GM06990 (cell line): ENCODE results near the gene NUMBL.

Experiments
- DNase-seq: peaks from one replicate; pipeline ENCODE4 v3.0.0-alpha.2; 2011; ENCODE audit not compliant: insufficient read length; ENCODE audit errors: extremely low read depth
- H3K27me3 ChIP-seq: replicated peaks from 2 replicates; pipeline ENCODE4 v1.6.0; 2011; ENCODE audit warnings: low read length; ENCODE audit not compliant: control insufficient read depth, insufficient read depth
- H3K36me3 ChIP-seq: 2 replicates; pipeline ENCODE4 v1.5.1; 2011; ENCODE audit warnings: low read length; ENCODE audit not compliant: control insufficient read depth, insufficient read depth
- H3K4me3 ChIP-seq: replicated peaks from 2 replicates; pipeline ENCODE4 v1.5.1; 2011; ENCODE audit warnings: low read depth, mild to moderate bottlenecking, control low read depth, low read length
- CTCF ChIP-seq: IDR thresholded peaks from 2 replicates; pipeline ENCODE4 v1.5.1; 2011; ENCODE audit warnings: low read length, control low read depth, mild to moderate bottlenecking, inconsistent platforms; ENCODE audit not compliant: insufficient read depth, poor library complexity, severe bottlenecking

Gene NUMBL

DNA sequence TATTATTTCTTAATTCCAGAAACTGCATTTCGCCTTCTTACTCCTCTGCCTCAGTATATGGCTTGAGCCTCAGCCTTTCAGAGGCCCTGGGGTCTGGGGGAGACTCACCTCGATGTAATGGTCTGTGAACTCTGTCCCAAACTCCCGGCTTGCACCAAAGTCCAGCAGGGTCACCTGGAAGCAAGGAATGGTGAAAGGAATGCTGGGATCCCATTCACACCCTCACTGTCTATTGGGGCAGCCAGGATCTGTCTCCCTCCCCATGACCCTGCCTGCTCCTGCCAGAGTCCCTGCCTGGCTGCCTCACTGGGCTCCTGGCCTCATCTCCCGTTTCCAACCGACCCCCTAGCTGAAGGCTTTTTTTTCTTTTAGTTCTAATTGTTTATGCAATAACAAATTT, 5.4 kb upstream of the NUMBL start:
- no peak overlapping the region for H3K4me3 ChIP-seq
- TF ChIP-seq CTCF = no peak
- no peaks in the 10 kb centered on the region for H3K27me3 ChIP-seq
- no peak for DNase-seq
- H3K36me3 ChIP-seq = peaks cover 5% of the 10 kb centered on the region

DNA sequence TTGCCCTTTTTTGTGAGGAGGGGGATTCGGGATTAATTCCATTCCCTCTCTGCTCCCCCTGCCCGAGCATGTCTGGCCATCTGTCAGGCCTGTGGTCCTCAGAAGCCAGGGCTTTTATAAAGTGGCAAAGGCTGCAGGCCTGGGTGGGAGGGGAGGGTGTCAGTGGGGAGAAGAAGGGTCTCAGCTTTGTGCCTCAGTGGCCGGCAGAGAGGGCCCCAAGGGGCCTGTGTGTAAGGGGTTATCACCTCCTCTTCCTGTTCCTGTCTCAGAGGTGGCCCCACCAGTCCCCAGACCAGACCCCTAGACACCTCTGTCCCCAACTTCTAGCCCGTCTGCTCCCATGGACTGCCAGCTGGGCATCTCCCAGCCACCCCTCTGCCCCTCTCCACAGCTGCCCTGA, 3.4 kb upstream of the NUMBL start:
- no peak overlapping the region for H3K4me3 ChIP-seq
- H3K36me3 ChIP-seq = peaks cover 3% of the 10 kb centered on the region
- DNase-seq = no peak
- no peak for TF ChIP-seq CTCF
- H3K27me3 ChIP-seq = no peaks in the 10 kb centered on the region

DNA sequence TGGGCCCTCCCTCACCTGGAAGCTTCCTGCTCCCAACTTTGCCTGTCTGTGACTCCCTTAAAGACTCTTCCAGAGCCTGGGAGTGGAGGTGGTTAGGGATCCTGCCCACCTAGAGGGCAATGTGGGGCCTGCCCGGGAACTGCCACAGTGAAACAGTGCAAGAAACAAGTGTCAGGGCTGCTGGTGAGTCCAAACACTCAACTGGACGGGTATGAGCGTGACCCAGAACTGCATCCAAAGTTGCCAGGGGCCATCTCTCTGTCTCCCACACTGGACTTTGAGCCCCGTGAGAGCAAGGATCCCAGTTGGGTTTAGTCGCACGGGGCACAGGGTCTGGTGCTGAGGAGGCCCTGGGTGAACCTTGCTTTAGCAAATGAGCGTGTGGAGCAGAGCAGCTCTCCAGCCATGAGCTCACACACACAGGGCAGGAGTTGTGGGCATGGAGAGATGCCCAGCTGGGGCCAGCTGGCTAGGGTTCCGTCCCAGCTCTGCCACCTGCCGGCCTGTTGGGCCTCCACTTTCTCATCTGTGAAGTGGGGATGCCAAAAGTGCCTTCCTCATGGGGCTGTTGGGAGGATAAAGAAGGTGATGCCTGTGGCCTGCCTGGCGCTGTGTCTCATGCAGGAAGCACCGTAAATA, 2.8 kb upstream of the NUMBL start:
- DNase-seq = no peak
- TF ChIP-seq CTCF = peak; percentile 9
- Histone ChIP-seq H3K36me3 (peaks cover 3% of the 10 kb centered on the region), H3K27me3 (no peaks in the 10 kb centered on the region), H3K4me3 (no peak overlapping the region)

- Histone ChIP-seq H3K36me3 (peaks cover 3% of the 10 kb centered on the region), H3K27me3 (no peaks in the 10 kb centered on the region), H3K4me3 (no peak overlapping the region)
- no peak for DNase-seq
- TF ChIP-seq CTCF = no peak
Measured at GRCh38 chr19:40692212-40692551, 1.7 kb upstream of the NUMBL start.

- no peak for DNase-seq
- Histone ChIP-seq H3K4me3 (no peak overlapping the region; the same call in 1 of the 2 replicates), H3K36me3 (peaks cover 3% of the 10 kb centered on the region), H3K27me3 (no peaks in the 10 kb centered on the region)
- TF ChIP-seq CTCF = no peak
Measured at GRCh38 chr19:40691421-40692211, 1.2 kb upstream of the NUMBL start.
